Epithelial cell of proximal tubule (primary cell): ENCODE results near the gene UGP2. TPM values are rescaled to one million over a fixed set of nuclear protein-coding genes. Genes with fewer than 3 reads are reported as not detected.
"Not testable (repeated sequence)": the region's sequence is repeated elsewhere in the genome, so short reads cannot be mapped to it uniquely, and the experiment has no call there.

Source experiments
- DNase-seq: peaks from one replicate; pipeline ENCODE4 v3.0.0-alpha.2; 2011; ENCODE audit warnings: low read depth
- H3K4me3 ChIP-seq: 2 replicates; pipeline ENCODE4 v1.5.1; 2011; ENCODE audit warnings: low read depth, mild to moderate bottlenecking, low read length
- total RNA-seq: library from RNA; depleted of rRNA; stranded (reverse); fragments of >200 nt; gene quantifications from 2 replicates; pipeline ENCODE4 v1.2.3, GENCODE V29; 2015
- TF ChIP-seq, protein P1 (sequence below): conservative IDR thresholded peaks from 2 replicates; pipeline ENCODE4 v1.5.1; 2012; ENCODE audit warnings: low read depth, mild to moderate bottlenecking, low read length

The UGP2 gene
- total RNA-seq, 1 donor from 2014 or later, result 107 TPM

DNA sequence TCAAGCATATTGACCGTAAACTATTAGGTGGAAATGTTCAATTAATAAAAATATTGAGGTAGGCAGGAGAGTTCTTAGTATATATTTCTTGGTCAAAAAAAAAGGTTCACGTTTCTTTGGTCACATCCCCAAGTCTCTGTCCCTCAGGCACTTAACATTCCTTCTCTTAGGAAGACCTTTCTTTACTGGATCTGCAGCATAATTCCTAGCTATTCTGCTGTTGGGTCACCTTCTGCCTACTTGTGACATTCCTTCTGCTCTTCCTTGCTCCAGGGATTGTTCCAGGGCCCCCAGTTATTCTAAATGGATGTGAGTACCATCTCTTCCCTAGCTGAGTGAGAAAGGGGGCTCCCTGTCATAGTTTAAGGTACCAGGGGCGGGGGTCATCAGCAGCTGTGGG, 4.2 kb downstream of the UGP2 start:
- TF ChIP-seq, protein P1, sequence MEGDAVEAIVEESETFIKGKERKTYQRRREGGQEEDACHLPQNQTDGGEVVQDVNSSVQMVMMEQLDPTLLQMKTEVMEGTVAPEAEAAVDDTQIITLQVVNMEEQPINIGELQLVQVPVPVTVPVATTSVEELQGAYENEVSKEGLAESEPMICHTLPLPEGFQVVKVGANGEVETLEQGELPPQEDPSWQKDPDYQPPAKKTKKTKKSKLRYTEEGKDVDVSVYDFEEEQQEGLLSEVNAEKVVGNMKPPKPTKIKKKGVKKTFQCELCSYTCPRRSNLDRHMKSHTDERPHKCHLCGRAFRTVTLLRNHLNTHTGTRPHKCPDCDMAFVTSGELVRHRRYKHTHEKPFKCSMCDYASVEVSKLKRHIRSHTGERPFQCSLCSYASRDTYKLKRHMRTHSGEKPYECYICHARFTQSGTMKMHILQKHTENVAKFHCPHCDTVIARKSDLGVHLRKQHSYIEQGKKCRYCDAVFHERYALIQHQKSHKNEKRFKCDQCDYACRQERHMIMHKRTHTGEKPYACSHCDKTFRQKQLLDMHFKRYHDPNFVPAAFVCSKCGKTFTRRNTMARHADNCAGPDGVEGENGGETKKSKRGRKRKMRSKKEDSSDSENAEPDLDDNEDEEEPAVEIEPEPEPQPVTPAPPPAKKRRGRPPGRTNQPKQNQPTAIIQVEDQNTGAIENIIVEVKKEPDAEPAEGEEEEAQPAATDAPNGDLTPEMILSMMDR, result no peak
- no peak overlapping the region for H3K4me3 ChIP-seq
- no peak for DNase-seq

DNA sequence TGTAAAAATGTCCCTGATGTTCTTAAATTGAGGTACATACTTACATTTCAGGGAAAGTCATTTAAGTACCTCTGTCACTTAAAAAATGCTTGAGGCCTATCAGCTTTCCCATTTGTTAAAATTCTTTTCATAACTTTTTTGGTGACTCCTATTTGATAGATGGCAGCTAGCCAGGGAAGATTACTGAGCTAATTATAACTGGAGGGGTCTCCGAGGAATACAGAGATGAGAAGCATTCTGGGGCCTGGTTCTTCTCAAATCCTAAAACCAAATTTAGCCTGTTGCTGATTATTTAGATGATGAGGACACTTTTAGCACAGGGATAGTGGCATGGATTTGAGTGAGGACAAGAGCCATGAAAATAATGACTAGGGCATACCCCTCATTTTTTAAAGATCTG, 4.8 kb downstream of the UGP2 start:
- TF ChIP-seq, protein P1, result no peak
- no peak for DNase-seq
- H3K4me3 ChIP-seq, result no peak overlapping the region

DNA sequence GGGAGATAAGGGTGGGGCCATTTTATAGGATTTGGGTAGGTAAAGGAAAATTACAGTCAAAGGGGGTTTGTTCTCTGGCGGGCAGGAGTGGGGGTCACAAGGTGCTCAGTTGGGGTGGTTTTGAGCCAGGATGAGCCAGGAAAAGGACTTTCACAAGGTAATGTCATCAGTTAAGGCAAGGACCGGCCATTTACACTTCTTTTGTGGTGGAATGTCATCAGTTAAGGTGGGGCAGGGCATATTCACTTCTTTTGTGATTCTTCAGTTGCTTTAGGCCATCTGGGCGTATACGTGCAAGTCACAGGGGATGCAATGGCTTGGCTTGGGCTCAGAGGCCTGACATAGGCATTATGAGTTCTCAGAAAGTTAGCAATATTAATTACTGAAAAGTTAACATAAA, 5.9 kb downstream of the UGP2 start:
- not testable (repeated sequence) for H3K4me3 ChIP-seq, DNase-seq

DNA sequence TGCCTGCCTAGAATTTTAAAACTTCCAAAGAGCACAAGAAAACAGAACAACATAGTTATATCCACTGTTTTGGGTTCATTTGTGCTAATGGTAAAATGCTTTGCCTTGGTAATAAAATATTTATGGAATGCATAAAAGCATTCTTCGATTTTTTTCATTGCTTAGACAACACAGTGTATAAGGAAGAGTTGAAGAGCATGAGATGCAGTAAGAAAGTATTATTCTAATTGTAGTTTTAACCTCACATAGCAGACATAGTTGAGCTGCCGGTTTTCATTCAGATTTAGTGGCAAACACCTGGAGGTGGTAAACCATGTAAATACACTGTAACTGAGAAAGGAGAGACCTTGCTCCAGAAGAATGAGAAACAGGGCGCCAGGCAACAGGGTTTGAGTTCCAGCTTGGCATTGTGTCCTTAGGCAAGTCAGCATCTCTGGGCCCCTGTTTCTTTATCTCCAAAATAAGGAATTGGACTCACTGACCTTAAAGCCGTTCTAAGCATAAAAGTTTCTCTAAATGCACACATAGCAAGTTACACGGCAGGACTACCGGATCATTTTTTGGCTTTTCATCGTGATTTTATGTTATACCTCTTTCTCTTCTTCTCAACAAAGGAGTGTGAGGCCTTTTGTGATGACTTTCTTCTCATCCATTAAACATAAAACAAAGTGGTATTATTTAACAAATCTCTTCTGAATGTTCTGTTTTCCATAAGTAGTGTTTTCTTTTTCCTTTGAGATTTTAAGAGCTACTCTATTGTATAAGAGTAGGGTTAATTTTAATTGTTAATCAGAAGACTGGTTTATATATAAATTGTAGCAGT, 7.9 kb downstream of the UGP2 start:
- TF ChIP-seq, protein P1, result no peak
- no peak for DNase-seq
- no peak overlapping the region for H3K4me3 ChIP-seq

DNA sequence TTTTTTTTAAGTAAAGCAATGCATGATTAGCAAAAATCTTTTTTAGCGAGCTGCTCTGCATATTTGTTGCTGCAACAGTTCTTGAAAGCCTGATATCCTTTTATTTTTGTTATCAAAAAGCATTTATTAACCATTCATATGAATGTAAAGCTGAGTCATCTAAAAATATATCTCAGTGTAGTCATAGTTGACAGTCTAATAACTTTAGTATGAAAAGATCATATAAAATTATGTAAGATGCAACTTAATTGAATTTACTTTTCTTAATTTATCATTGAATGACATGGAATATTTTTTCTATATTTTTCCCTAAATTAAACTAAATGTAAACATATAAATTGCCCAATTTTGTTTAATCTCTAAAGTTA, 8.5 kb downstream of the UGP2 start:
- TF ChIP-seq, protein P1, result no peak
- no peak for DNase-seq

DNA sequence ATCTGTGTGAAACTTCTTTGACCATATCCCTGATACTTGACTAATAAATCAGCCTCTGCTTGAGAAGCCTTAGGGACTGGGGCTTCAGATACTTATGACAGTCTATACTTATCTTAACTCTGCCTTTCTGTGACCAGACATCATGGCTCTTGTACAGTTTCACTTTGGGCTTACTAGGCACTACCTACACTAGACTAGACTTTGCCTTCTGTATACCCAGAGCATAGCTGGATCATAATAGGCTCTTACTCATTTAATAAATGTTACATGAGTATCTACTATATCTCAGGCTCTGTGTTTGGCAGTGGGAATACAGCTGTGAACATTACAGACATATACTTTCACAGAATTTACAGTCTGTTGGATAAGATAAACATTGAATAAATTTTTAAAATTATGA, 9.0 kb downstream of the UGP2 start:
- TF ChIP-seq, protein P1, result no peak
- no peak for DNase-seq
- H3K4me3 ChIP-seq, result no peak overlapping the region

More for the DNA sequence above, 8.5 kb downstream of the UGP2 start:
- no peak overlapping the region for H3K4me3 ChIP-seq

DNA sequence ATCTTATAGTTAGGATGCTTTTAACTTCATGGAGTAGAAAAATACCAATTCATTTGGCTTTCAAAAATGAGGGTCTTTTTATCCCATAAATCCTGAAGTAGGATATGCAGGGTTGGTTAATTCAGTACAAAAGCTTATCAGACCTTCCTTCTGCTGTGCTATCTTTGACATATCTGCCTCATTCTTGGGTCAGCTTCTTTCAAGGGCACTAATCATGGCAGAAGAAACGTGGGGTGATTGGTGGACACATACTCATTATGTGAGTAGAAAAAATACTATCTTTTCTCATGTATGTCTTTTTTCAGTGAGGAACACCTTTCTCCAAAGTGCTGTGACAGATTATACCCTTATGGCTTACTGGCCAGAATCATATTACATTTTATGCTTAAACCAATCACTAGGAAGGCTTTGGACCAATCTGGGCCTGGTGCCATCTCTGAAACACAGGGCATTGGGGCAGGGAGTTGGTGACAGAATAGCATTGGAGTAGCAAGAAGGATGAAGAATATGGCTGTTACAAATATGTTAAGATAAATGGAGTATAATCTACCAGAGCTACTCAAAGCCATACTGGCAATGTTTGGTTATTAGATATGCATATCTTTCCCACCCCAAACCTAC, 10.1 kb downstream of the UGP2 start:
- H3K4me3 ChIP-seq, result no peak overlapping the region
- TF ChIP-seq, protein P1, result no peak
- DNase-seq, result no peak
